GM15510 (cell line): ENCODE data around the gene BICC1.

ENCODE experiments used
- POLR2A ChIP-seq: IDR thresholded peaks from 3 replicates; pipeline ENCODE4 v1.6.1; 2011; ENCODE audit warnings: borderline replicate concordance; ENCODE audit not compliant: insufficient read length; ENCODE audit errors: extremely low read depth

Gene BICC1

GRCh38 chr10:58544135-58544534 is 31.5 kb downstream of the BICC1 start:
- TF ChIP-seq POLR2A: no peak

- no peak for TF ChIP-seq POLR2A
Measured at GRCh38 chr10:58545427-58545826, 32.8 kb downstream of the BICC1 start.

GRCh38 chr10:58546137-58546536 is 33.5 kb downstream of the BICC1 start:
- no peak for TF ChIP-seq POLR2A

- no peak for TF ChIP-seq POLR2A
Measured at GRCh38 chr10:58546722-58547445, 34.2 kb downstream of the BICC1 start.

- TF ChIP-seq POLR2A: no peak
Measured at GRCh38 chr10:58547963-58548362, 35.3 kb downstream of the BICC1 start.

GRCh38 chr10:58554316-58554715 is 41.6 kb downstream of the BICC1 start:
- TF ChIP-seq POLR2A: no peak

GRCh38 chr10:58555170-58555929 is 42.7 kb downstream of the BICC1 start:
- no peak for TF ChIP-seq POLR2A

- TF ChIP-seq POLR2A: no peak
Measured at GRCh38 chr10:58555930-58556311, 43.2 kb downstream of the BICC1 start.

- TF ChIP-seq POLR2A: no peak
Measured at GRCh38 chr10:58556516-58557165, 44.0 kb downstream of the BICC1 start.

- TF ChIP-seq POLR2A: no peak
Measured at GRCh38 chr10:58557714-58558113, 45.0 kb downstream of the BICC1 start.

GRCh38 chr10:58560068-58560467 is 47.4 kb downstream of the BICC1 start:
- no peak for TF ChIP-seq POLR2A

- TF ChIP-seq POLR2A: no peak
Measured at GRCh38 chr10:58565271-58565670, 52.6 kb downstream of the BICC1 start.

GRCh38 chr10:58567652-58568051 is 55.0 kb downstream of the BICC1 start:
- no peak for TF ChIP-seq POLR2A

GRCh38 chr10:58568428-58568935 is 55.8 kb downstream of the BICC1 start:
- no peak for TF ChIP-seq POLR2A

GRCh38 chr10:58570307-58570723 is 57.6 kb downstream of the BICC1 start:
- no peak for TF ChIP-seq POLR2A
